ENCODE results near the gene CCDC15.

Gene CCDC15

GRCh38 chr11:125078516-125079140, 124.6 kb downstream of the CCDC15 start:
- no peak for DNase-seq (ENCODE audit: low spot score)
- ChIA-PET CTCF (interaction anchor here (0.7 to 1.0 kb wide), 3 partner anchors 9 to 407 kb away, joined by 3 to 6 read pairs (median 3); no protein-coding TSS in a partner anchor), POLR2A (ENCODE audit: low non-redundant PET) (interaction anchor here (0.8 kb wide), 1 partner anchor 15 kb away, joined by 3 read pairs; the partner anchor contains the start of gene SLC37A2)
- peak overlapping the region; percentile 97; the same call in 1 of the 2 replicates for H3K27ac ChIP-seq
- no peak for TF ChIP-seq CTCF (conservative IDR thresholded peaks at IDR 0.05; ENCODE audit: low read depth)

GRCh38 chr11:125079151-125079877, 125.3 kb downstream of the CCDC15 start:
- no peak for TF ChIP-seq CTCF (conservative IDR thresholded peaks at IDR 0.05; ENCODE audit: low read depth)
- ChIA-PET CTCF (interaction anchor here (0.7 to 1.0 kb wide), 2 partner anchors 10 to 63 kb away, joined by 3 to 6 read pairs; no protein-coding TSS in a partner anchor), POLR2A (ENCODE audit: low non-redundant PET) (no interaction called here)
- H3K27ac ChIP-seq, result peak overlapping the region; percentile 97; the same call in 1 of the 2 replicates
- no peak for DNase-seq (ENCODE audit: low spot score)

GRCh38 chr11:125079878-125080530, 126.0 kb downstream of the CCDC15 start:
- POLR2A ChIA-PET (ENCODE audit: low non-redundant PET), result no interaction called here
- no peak for DNase-seq (ENCODE audit: low spot score)
- peak overlapping the region; percentile 97 for H3K27ac ChIP-seq
- CTCF ChIA-PET, result no interaction called here
- TF ChIP-seq CTCF (conservative IDR thresholded peaks at IDR 0.05; ENCODE audit: low read depth), result no peak

GRCh38 chr11:125080531-125080911, 126.5 kb downstream of the CCDC15 start:
- ChIA-PET POLR2A (ENCODE audit: low non-redundant PET) (no interaction called here), CTCF (no interaction called here)
- no peak for DNase-seq (ENCODE audit: low spot score)
- peak overlapping the region; percentile 97 for H3K27ac ChIP-seq
- no peak for TF ChIP-seq CTCF (conservative IDR thresholded peaks at IDR 0.05; ENCODE audit: low read depth)

- H3K27ac ChIP-seq, result peak overlapping the region; percentile 97
- ChIA-PET POLR2A (ENCODE audit: low non-redundant PET) (interaction anchor here (0.5 kb wide), 1 partner anchor 23 kb away, joined by 4 read pairs; no protein-coding TSS in a partner anchor), CTCF (no interaction called here)
- no peak for TF ChIP-seq CTCF (conservative IDR thresholded peaks at IDR 0.05; ENCODE audit: low read depth)
- DNase-seq (ENCODE audit: low spot score), result no peak
These were observed 127.2 kb downstream of the CCDC15 start for GRCh38 chr11:125081098-125081798.

- TF ChIP-seq CTCF (conservative IDR thresholded peaks at IDR 0.05; ENCODE audit: low read depth), result no peak
- POLR2A ChIA-PET (ENCODE audit: low non-redundant PET), result interaction anchor here (1.8 kb wide), 1 partner anchor 12 kb away, joined by 5 read pairs; no protein-coding TSS in a partner anchor
- DNase-seq (ENCODE audit: low spot score), result no peak
- H3K27ac ChIP-seq, result peak overlapping the region; percentile 97
- CTCF ChIA-PET, result interaction anchor here (0.6 to 1.4 kb wide), 2 partner anchors 59 to 156 kb away, joined by 5 to 7 read pairs; no protein-coding TSS in a partner anchor
These were observed 128.0 kb downstream of the CCDC15 start for GRCh38 chr11:125082040-125082439.
